Gastroesophageal sphincter (tissue), 3 donors: ENCODE data around the gene AFG3L2.

ENCODE experiments used
- CTCF ChIP-seq, 4 experiments: fragments of 200-600 bp in 2 of 4; fragments of 450-650 bp in 2 of 4; sonication (generic) in 1 of 4; IDR thresholded peaks; one replicate each; pipeline ENCODE4 v1.5.1; 2017 to 2019; ENCODE audit warnings: antibody characterized with exemption in 4 of 4, mild to moderate bottlenecking in 2 of 4, moderate library complexity in 2 of 4
- POLR2A ChIP-seq, 2 donors: fragments of 450-650 bp; IDR thresholded peaks; one replicate each; pipeline ENCODE4 v1.6.1; 2017; ENCODE audit warnings: antibody characterized with exemption in 2 of 2, mild to moderate bottlenecking in 2 of 2, moderate library complexity in 1 of 2

DNA sequence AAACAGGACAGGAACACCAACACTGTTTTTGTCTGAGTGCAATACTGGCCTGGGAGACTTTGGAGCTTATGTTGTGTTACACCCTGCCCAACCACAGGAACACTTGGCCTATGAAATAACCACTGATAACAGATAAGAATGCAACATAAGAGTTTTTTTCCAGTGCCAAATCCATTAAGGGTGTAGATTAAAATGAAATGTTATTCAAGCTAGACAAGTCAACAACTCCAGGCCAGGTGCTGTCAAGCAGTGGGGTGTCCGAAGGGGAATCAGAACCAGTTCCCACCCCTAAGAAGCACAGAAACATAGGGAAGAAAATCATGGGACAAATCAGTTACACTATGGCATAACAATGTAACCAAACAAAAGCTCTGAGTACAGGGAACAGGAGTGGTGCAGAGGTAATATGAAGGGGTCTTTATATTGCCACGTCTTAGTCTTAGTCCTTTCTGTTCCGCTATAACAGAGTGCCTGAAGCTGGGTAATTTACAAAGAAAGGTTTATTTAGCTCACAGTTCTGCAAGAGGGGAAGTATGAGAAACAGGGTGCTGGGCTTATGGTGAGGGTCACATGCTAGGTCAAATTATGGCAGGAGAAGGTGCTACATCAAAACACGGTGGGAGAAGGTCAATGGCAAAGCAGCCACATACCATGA is 3.8 kb downstream of the AFG3L2 start:
- TF ChIP-seq POLR2A (IDR thresholded peaks at IDR 0.05), result no peak
- TF ChIP-seq CTCF (IDR thresholded peaks at IDR 0.05), result no peak
